GM12874 (cell line): ENCODE data around the gene ARAP2.

ENCODE experiments used
- TF ChIP-seq, protein P1 (sequence below): IDR thresholded peaks from 2 replicates; pipeline ENCODE4 v1.5.1; 2011; ENCODE audit warnings: low read depth, mild to moderate bottlenecking, control low read depth, low read length, moderate library complexity; ENCODE audit not compliant: insufficient read depth

ARAP2 gene

DNA sequence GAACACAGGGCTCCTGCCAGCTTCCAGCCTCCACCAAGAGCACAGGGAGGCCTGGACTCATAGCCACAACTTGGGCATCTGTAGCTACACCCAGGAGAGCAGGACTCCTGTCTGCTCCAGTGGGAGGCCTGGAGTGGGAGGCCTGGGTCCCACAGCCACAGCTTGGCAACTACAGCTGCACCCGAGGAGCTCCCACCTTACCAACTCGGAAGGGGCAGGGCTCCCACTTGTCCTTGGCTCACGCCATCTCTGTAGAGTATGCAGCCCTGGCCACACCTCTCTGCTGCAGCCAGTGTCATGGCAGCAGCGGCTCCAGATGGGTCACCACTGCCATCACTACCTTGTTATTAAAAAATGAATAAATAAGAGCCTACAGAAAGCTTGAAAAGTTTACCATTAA lies 45.5 kb downstream of the ARAP2 start:
- TF ChIP-seq, protein P1, sequence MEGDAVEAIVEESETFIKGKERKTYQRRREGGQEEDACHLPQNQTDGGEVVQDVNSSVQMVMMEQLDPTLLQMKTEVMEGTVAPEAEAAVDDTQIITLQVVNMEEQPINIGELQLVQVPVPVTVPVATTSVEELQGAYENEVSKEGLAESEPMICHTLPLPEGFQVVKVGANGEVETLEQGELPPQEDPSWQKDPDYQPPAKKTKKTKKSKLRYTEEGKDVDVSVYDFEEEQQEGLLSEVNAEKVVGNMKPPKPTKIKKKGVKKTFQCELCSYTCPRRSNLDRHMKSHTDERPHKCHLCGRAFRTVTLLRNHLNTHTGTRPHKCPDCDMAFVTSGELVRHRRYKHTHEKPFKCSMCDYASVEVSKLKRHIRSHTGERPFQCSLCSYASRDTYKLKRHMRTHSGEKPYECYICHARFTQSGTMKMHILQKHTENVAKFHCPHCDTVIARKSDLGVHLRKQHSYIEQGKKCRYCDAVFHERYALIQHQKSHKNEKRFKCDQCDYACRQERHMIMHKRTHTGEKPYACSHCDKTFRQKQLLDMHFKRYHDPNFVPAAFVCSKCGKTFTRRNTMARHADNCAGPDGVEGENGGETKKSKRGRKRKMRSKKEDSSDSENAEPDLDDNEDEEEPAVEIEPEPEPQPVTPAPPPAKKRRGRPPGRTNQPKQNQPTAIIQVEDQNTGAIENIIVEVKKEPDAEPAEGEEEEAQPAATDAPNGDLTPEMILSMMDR: no peak

DNA sequence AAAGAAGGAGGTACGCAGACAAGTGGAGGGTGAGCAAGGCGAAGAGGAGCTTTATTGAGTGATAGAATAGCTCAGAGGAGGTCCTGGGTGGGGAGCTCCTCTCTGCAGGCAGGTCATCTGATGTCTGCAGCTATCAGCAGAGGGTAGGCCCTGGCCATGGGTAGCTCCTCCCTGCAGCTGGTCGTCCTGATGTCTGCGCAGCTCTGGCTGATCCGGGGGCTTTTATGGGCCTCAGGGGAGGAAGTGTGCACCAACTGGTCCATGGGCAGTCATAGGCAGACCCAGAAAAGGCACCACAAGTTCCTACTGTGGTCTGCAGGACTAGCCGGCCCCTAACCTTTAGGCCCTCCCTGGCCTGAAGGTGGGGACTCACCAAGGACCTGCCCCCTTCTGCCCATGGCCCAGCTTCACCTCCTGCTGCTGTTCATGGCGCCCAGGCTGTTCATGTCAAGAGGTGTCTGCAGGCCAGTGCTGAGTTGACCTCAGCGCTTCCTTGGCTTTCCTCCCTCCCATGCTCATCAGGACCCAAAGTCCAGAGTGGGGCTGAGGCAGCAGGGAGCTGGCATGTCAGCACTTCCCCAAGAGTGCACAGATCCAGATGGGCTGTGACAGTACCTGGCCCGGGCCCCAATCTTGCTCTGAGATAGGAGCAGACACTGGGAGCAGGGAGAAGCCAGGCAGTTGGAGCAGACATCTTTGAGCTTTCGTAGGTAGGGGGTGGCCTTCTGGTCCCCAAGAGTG lies 46.1 kb downstream of the ARAP2 start:
- TF ChIP-seq, protein P1: no peak

DNA sequence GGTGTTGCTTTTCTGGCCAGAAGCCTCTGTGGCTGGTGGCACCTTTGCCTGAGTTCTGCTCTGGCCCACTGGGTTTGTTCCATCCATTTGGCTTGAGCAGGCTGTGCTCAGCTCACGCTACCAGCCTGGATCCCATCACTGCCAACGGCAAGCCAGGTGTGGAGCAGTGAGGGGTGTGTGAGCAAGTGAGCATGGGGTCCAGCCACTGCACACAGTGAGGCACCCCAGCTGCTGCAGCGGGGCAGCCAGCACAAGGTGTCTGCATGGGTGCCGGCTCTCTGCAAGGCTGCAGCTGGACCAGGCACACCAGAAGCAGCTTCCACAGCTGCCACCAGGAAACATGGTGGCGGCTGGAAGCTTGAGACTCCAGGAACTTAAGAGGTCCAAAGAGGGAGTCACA lies 46.8 kb downstream of the ARAP2 start:
- TF ChIP-seq, protein P1: no peak

DNA sequence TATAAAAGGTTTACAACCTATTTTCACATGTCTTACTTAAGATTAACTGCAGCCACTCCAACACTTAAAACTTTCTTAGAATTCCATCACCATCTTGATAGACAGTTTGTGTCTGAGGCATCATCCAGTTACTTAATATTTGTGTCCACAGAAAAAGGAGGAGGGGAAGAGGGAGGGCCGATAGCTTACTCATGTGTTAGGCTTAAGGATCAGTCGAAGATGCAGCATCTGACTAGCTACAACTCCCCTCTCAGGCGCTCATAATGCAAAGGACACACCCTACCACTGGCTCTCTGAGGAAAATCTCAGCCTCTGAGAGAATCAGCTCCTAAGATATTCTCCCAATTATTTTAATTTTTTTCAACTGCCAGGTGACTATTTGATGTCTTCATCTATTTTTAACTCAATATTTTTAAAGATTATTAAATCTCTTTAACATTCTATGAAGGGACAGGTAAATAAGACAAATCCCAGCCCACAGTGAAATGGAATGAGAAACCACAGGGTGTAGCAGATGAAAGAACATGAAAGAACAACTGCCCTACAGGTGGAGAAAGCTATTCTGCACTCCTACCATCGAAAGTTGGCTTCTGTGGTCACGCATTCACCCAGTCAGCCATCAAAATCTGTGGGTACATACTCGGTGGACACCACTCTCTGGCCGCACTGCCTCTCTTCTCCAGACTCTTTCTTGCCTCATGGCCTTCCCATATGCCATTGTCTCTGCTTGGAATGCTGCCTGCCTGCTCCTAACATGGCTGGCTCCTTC lies 48.0 kb downstream of the ARAP2 start:
- TF ChIP-seq, protein P1: no peak

DNA sequence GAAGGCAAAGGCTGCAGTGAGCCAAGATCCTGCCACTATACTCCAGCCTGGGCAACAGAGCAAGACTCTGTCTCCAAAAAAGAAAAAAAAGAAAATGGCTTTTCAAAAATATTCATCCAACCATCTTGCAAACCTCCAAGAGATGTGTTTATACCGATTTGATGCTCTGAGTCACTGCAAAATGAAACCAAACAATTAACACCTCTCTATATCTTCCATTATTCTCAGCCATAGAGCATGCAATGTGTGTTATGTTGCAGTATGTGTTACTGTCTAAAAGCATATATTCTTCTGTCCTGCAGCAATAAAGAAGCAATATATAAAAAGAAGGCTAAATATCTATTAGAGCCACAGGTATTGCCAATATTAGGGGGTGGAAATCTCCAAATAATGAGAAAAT lies 51.4 kb downstream of the ARAP2 start:
- TF ChIP-seq, protein P1: no peak

DNA sequence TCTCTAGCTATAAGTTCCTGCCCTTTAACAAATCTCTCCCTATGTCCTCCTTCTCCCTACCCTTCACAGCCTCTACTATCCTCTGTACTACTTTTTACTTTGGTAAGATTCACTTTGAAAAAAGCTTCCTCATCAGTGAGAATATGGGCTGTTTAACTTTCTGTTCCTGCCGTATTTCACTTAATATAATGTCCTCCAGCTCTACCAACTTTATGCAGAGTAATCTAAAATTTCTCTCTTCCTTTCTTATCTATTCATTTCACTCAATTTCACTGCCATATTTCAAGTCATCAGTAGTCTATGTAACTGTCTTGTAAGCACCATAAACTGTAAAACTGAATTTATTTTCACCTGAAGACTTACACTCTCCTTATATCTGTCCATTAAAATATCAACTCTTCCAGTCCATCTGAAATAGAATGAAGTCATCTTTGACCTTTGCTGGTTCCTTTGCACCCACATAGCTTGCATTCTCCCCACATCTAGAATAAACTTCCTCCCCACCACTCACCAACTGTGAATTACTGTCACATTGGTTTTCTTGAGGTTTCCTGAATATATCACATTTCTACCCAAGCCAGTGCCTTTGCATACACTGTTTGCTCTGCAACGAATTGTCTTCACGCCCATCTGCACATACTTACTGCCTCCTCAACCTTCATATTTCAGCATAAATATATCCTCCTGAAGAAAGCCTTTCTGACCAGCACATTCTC lies 54.6 kb downstream of the ARAP2 start:
- TF ChIP-seq, protein P1: no peak

DNA sequence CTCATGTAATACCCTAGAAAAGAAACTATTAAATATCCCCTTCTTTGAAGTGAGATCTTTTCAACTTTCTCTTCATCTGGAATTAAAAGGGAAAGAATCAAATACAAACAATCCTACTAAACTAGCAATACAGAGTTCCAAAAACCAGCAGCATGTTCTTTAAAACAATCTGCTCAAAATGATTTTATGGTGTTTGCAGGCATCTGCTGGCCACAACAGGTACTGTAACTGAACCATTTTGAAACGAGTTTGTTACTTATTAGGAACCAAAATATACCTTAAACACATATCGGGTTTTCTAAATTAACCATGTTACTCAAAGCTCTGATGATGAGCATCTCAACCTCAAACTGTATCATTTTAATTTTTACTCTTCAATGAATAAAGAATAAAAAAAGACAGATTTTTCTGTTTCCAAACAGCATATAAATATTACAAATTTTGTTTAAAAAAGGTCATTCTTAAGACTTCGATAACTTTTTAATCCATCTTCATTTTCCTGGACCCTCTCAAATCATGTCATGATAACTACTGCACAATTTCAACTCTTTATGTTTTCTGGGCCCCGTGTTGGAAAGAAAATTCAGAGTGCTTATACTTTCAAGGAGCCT lies 56.5 kb downstream of the ARAP2 start:
- TF ChIP-seq, protein P1: peak; percentile 52
